GM10847 (cell line): ENCODE measurements around the gene CPHXL.

Experiments
- POLR2A ChIP-seq: IDR thresholded peaks from 2 replicates; pipeline ENCODE4 v1.6.1; 2011; ENCODE audit not compliant: insufficient read length; ENCODE audit errors: extremely low read depth

Gene CPHXL

DNA sequence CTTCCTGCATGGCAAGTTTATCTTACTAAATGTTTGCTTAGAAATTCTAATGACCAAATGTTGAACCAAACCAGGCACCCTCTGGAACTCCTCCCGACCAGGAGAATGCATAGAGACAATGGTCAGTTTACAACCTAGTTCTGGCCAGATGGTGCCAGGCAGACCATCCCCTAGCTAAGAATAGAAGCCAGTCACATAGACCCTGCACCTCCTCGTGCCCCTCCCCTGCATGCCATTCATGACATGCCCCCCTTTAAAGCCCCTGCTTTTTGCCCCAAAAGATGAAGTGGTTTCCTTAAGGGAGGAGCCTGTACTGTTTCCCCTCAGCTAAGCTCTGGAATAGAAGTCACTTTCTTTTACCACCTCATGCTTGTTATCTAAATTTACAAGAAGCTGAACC, 6.6 kb upstream of the CPHXL start:
- TF ChIP-seq POLR2A, result no peak

- no peak for TF ChIP-seq POLR2A
These were observed 931 bp upstream of the CPHXL start for GRCh38 chr16:75727221-75727620.

GRCh38 chr16:75718452-75718851, 7.8 kb downstream of the CPHXL start:
- TF ChIP-seq POLR2A, result no peak

- TF ChIP-seq POLR2A, result no peak
These were observed 11.6 kb downstream of the CPHXL start for GRCh38 chr16:75714661-75715060.

DNA sequence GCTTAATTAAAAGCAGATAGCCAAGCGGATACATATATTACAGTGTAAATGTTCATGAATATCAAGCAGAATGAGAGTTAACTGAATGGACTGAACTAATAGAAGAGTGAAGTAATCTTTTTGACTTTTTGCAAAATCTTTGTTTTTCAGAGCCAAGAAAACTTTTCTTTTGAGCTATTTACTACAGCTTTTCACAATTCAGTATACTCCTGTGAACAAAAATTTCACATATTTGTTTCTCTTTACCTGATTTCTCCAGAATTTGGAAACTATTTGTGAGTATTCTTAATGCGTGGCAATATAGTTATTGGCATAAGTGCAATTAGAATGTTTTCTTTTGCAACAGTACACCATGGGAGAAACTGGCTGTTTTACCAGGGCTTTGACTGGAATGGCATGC, 15.9 kb downstream of the CPHXL start:
- TF ChIP-seq POLR2A, result no peak

DNA sequence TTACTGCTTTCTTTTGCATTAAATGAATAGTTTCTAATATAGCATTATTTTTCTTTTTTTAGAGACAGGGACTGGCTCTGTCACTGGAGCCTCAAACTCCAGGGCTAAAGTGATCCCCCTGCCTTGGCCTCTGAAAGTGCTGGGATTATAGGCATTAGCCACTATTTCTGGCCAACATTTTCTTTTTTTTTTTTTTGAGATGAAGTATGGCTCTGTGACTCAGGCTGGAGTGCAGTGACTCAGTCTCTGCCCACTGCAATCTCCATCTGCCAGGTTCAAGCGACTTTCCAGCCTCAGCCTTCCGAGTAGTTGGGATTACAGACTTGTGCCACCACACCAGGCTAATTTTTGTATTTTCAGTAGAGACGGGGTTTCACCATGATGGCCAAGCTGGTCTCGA, 23.0 kb downstream of the CPHXL start:
- TF ChIP-seq POLR2A, result no peak

GRCh38 chr16:75702242-75702641, 24.0 kb downstream of the CPHXL start:
- no peak for TF ChIP-seq POLR2A

DNA sequence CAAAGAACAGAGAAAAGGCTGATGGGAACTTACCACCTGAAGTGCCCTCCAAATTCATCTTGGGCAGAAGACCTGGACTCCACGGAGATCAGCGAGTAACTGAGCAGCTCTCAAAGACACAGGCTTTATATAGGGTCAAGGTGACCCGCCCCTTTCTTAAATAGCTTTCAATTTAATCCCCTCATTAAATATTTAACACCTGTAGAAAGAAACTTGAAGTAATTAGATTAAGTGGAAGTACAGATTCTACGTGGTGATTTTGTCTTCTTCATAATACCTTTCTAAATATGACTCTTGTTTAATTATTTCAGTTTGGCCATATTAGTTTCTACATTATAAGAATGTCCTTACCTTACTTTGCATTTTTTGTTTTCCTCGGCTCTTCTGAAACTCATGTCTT, 24.9 kb downstream of the CPHXL start, which contains the start of gene DUXB:
Gene DUXB, minus strand, starts transcription at position 101 of the 400 bp plus-strand sequence. Its CDS starts 43 bp downstream, at position 58.
- TF ChIP-seq POLR2A, result no peak

- no peak for TF ChIP-seq POLR2A
These were observed 28.7 kb downstream of the CPHXL start for GRCh38 chr16:75697571-75697970.

DNA sequence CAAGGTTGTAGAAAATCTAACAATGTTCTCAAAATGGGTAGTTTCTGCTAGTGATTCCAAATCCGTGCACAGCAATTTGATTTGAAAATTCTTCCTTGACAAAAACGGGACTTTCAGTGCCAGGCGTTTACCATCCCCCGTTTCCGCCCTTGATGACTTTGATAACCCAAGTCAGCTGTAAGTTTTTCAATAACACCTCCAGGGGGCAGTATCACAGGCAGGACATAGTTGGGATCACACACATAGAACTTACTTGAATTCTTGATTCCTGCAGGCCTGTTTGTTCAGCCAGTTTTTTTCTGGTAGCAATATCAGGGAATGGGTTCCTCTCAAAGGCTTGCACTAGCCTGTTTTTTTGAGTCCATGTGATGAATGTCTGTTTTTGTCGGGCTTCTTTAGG, 30.6 kb downstream of the CPHXL start:
- no peak for TF ChIP-seq POLR2A

DNA sequence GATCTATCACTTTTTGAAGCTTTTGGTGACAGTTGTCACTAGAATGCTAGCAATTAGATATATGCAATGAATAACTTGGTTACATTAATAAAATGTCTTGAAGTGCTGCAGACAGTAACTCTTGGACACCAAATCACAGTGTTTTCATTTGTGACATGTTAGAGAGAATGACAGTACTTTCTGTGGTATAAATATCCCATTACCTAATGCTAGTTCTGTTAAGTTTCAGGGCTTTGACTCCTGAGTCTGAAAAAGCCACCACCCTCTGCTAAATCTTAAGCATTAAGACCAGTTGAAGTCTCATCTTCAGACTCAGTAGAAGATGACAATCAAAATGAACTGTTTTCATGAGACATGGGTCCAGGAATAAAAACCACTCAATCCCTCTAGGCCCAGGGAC, 38.9 kb downstream of the CPHXL start:
- no peak for TF ChIP-seq POLR2A

DNA sequence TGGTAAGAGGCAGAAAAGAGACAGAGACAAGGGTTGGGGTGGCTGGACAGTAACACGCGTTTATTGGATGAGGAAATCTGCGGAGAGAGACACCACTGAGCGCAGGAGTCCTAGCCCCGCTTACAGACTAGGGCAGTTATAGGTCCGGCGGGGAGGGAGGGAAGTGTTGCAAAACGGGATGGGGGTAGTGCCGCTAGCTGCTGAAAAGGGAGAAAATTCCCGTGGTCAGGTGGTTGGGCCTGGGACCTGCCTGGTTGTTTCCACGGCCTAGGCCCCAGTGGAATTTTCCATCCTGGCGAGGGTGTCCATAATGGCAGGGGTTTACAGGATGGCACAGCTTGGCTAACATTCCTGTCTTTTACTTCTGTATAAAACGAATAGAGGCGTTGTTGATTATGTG, 44.0 kb downstream of the CPHXL start:
- TF ChIP-seq POLR2A, result no peak

GRCh38 chr16:75679366-75679765, 46.9 kb downstream of the CPHXL start:
- no peak for TF ChIP-seq POLR2A

GRCh38 chr16:75676909-75677308, 49.4 kb downstream of the CPHXL start, which contains the start of gene CPHXL2:
TSS of gene CPHXL2 (minus strand) at chr16:75677009. CDS start at chr16:75676999, 10 bp downstream.
- TF ChIP-seq POLR2A, result no peak

GRCh38 chr16:75667503-75667902, 58.8 kb downstream of the CPHXL start:
- TF ChIP-seq POLR2A, result no peak
